GM21528 (cell line): ENCODE data around the gene FAM168A.

Experiments
- ATAC-seq: cut with Tn5 transposase; IDR thresholded peaks from one replicate; pipeline ENCODE4 v1.9.1; 2021; ENCODE audit warnings: mild to moderate bottlenecking, moderate library complexity; ENCODE audit not compliant: unreplicated experiment, low FRiP score

The FAM168A gene

GRCh38 chr11:73406619-73407018 is 191.3 kb downstream of the FAM168A start:
- no peak for ATAC-seq

GRCh38 chr11:73406131-73406530 is 191.8 kb downstream of the FAM168A start:
- no peak for ATAC-seq

GRCh38 chr11:73405146-73405510 is 192.8 kb downstream of the FAM168A start:
- ATAC-seq = no peak

GRCh38 chr11:73404506-73405145 is 193.3 kb downstream of the FAM168A start:
- no peak for ATAC-seq

GRCh38 chr11:73404048-73404447 is 193.9 kb downstream of the FAM168A start:
- ATAC-seq = no peak

GRCh38 chr11:73403541-73403940 is 194.4 kb downstream of the FAM168A start:
- no peak for ATAC-seq

GRCh38 chr11:73402834-73403185 is 195.1 kb downstream of the FAM168A start:
- no peak for ATAC-seq

GRCh38 chr11:73401924-73402833 is 195.7 kb downstream of the FAM168A start:
- no peak for ATAC-seq

GRCh38 chr11:73401217-73401923 is 196.5 kb downstream of the FAM168A start:
- ATAC-seq = no peak

GRCh38 chr11:73400293-73400692 is 197.6 kb downstream of the FAM168A start:
- ATAC-seq = no peak

- ATAC-seq = no peak
Measured at GRCh38 chr11:73399636-73400035, 198.3 kb downstream of the FAM168A start.

- ATAC-seq = no peak
Measured at GRCh38 chr11:73399159-73399590, 198.7 kb downstream of the FAM168A start.

GRCh38 chr11:73398721-73399120 is 199.2 kb downstream of the FAM168A start:
- ATAC-seq = no peak

- no peak for ATAC-seq
Measured at GRCh38 chr11:73398132-73398526, 199.8 kb downstream of the FAM168A start.

GRCh38 chr11:73397468-73398131 is 200.3 kb downstream of the FAM168A start:
- no peak for ATAC-seq

- no peak for ATAC-seq
Measured at GRCh38 chr11:73396985-73397384, 200.9 kb downstream of the FAM168A start.

GRCh38 chr11:73396251-73396930 is 201.5 kb downstream of the FAM168A start:
- ATAC-seq = no peak

GRCh38 chr11:73395297-73396208 is 202.4 kb downstream of the FAM168A start:
- ATAC-seq = no peak
